Activated T-cell treated with anti-CD3 and anti-CD28 coated beads, Interleukin-2, amount 50 U/mL, for 1 hour (primary cell): ENCODE measurements around the gene SOX10.

Experiments
- DNase-seq: peaks from one replicate; pipeline ENCODE4 v3.0.0-alpha.2; 2020

The SOX10 gene

GRCh38 chr22:37983860-37984791, at the start of gene SOX10:
Gene SOX10 (minus strand): TSS chr22:37984555. CDS start chr22:37983784, 771 bp downstream.
- DNase-seq, result no peak

- no peak for DNase-seq
Measured at GRCh38 chr22:38033522-38034277, 49.3 kb upstream of the SOX10 start.

- DNase-seq, result no peak
Measured at GRCh38 chr22:38032681-38033521, 48.5 kb upstream of the SOX10 start.

GRCh38 chr22:38031491-38031890, 47.1 kb upstream of the SOX10 start:
- DNase-seq, result no peak

- no peak for DNase-seq
Measured at GRCh38 chr22:38030311-38031133, 46.2 kb upstream of the SOX10 start.

GRCh38 chr22:38029901-38030300, 45.5 kb upstream of the SOX10 start:
- DNase-seq, result no peak

- DNase-seq, result no peak
Measured at GRCh38 chr22:38029370-38029769, 45.0 kb upstream of the SOX10 start.

- no peak for DNase-seq
Measured at GRCh38 chr22:38028344-38029130, 44.2 kb upstream of the SOX10 start.

GRCh38 chr22:38027487-38027886, 43.1 kb upstream of the SOX10 start:
- DNase-seq, result no peak

- DNase-seq, result no peak
Measured at GRCh38 chr22:38026130-38027111, 42.1 kb upstream of the SOX10 start.

GRCh38 chr22:38025514-38025913, 41.2 kb upstream of the SOX10 start:
- DNase-seq, result no peak

- no peak for DNase-seq
Measured at GRCh38 chr22:38023045-38023444, 38.7 kb upstream of the SOX10 start.

GRCh38 chr22:38021206-38021605, 36.9 kb upstream of the SOX10 start:
- no peak for DNase-seq

- no peak for DNase-seq
Measured at GRCh38 chr22:38018938-38019827, 34.8 kb upstream of the SOX10 start.

- no peak for DNase-seq
Measured at GRCh38 chr22:38017939-38018885, 33.9 kb upstream of the SOX10 start.

- DNase-seq, result no peak
Measured at GRCh38 chr22:38017272-38017920, 33.0 kb upstream of the SOX10 start.
